ENCODE results near the gene MXRA8. TPM values are rescaled to one million over a fixed set of nuclear protein-coding genes. Genes with fewer than 3 reads are reported as not detected.

Gene MXRA8
- polyA plus RNA-seq, 5 donors = 108 to 164 (median 155) TPM

- no peak for DNase-seq
These were observed 48.9 kb downstream of the MXRA8 start for GRCh38 chr1:1309251-1310108.

GRCh38 chr1:1308756-1309250 lies 49.6 kb downstream of the MXRA8 start:
- DNase-seq = no peak

GRCh38 chr1:1307923-1308755 lies 50.2 kb downstream of the MXRA8 start, which contains the start of the genes ACAP3 and PUSL1:
TSS of gene ACAP3 (minus strand) at chr1:1307930. CDS start at chr1:1307815, 115 bp downstream.
TSS of gene PUSL1 (plus strand) at chr1:1308597. CDS start at chr1:1308644, 47 bp downstream.
- DNase-seq = peak; percentile 94

- DNase-seq = no peak
These were observed 51.0 kb downstream of the MXRA8 start for GRCh38 chr1:1307261-1307922.

GRCh38 chr1:1306661-1307260 lies 51.6 kb downstream of the MXRA8 start:
- no peak for DNase-seq

GRCh38 chr1:1306070-1306660 lies 52.2 kb downstream of the MXRA8 start:
- DNase-seq = no peak

- no peak for DNase-seq
These were observed 52.9 kb downstream of the MXRA8 start for GRCh38 chr1:1305300-1306069.

- DNase-seq = peak; percentile 70 to 79
These were observed 53.7 kb downstream of the MXRA8 start for GRCh38 chr1:1304331-1305299.

- DNase-seq = no peak
These were observed 54.6 kb downstream of the MXRA8 start for GRCh38 chr1:1303736-1304135.

- no peak for DNase-seq
These were observed 55.3 kb downstream of the MXRA8 start for GRCh38 chr1:1302951-1303509.

Other genes starting within 250 kb of the MXRA8 start
- gene C1orf159, start 242.5 kb downstream of the MXRA8 start, polyA plus RNA-seq (ENCODE audit: insufficient read depth in 1 of 5, insufficient read length in 5 of 5, low replicate concordance in 1 of 5) = 10 to 100 TPM in 2 of 5 donors, 1 to 10 TPM in 3; 6.8 to 17.5 (median 10.0) TPM
- gene TTLL10, start 184.7 kb downstream of the MXRA8 start, polyA plus RNA-seq (ENCODE audit: insufficient read depth in 1 of 5, insufficient read length in 5 of 5, low replicate concordance in 1 of 5) = 1 to 10 TPM in 4 of 5 donors, under 1 TPM in 1; 0.47 to 2.9 (median 1.7) TPM
- 1 to 10 TPM in 1 of 5 donors, under 1 TPM in 4; 0.28 to 1.4 (median 0.93) TPM for gene TNFRSF18, start 152.0 kb downstream of the MXRA8 start, polyA plus RNA-seq (ENCODE audit: insufficient read depth in 1 of 5, insufficient read length in 5 of 5, low replicate concordance in 1 of 5)
- 1 to 10 TPM; 2.0 to 5.8 (median 4.1) TPM for gene TNFRSF4, start 144.4 kb downstream of the MXRA8 start, polyA plus RNA-seq (ENCODE audit: insufficient read depth in 1 of 5, insufficient read length in 5 of 5, low replicate concordance in 1 of 5)
- 100 to 1,000 TPM in 2 of 5 donors, 10 to 100 TPM in 3; 75.3 to 125 (median 89.3) TPM for gene SDF4, start 126.6 kb downstream of the MXRA8 start, polyA plus RNA-seq (ENCODE audit: insufficient read depth in 1 of 5, insufficient read length in 5 of 5, low replicate concordance in 1 of 5)
- gene B3GALT6, start 126.3 kb downstream of the MXRA8 start, polyA plus RNA-seq (ENCODE audit: insufficient read depth in 1 of 5, insufficient read length in 5 of 5, low replicate concordance in 1 of 5) = 10 to 100 TPM; 13.1 to 25.0 (median 14.8) TPM
- 1 to 10 TPM in 1 of 5 donors, under 1 TPM in 4; 0.41 to 1.7 (median 0.58) TPM for gene C1QTNF12, start 111.8 kb downstream of the MXRA8 start, polyA plus RNA-seq (ENCODE audit: insufficient read depth in 1 of 5, insufficient read length in 5 of 5, low replicate concordance in 1 of 5)
- gene UBE2J2, start 84.7 kb downstream of the MXRA8 start, polyA plus RNA-seq (ENCODE audit: insufficient read depth in 1 of 5, insufficient read length in 5 of 5, low replicate concordance in 1 of 5) = 10 to 100 TPM; 40.4 to 69.2 (median 49.8) TPM
- 10 to 100 TPM in 1 of 5 donors, 1 to 10 TPM in 4; 3.7 to 11.2 (median 8.6) TPM for gene SCNN1D, start 78.1 kb downstream of the MXRA8 start, polyA plus RNA-seq (ENCODE audit: insufficient read depth in 1 of 5, insufficient read length in 5 of 5, low replicate concordance in 1 of 5)
- gene ACAP3, start 50.6 kb downstream of the MXRA8 start, polyA plus RNA-seq (ENCODE audit: insufficient read depth in 1 of 5, insufficient read length in 5 of 5, low replicate concordance in 1 of 5) = 10 to 100 TPM; 26.3 to 61.2 (median 38.8) TPM
- gene PUSL1, start 50.0 kb downstream of the MXRA8 start, polyA plus RNA-seq (ENCODE audit: insufficient read depth in 1 of 5, insufficient read length in 5 of 5, low replicate concordance in 1 of 5) = 10 to 100 TPM in 1 of 5 donors, 1 to 10 TPM in 4; 4.6 to 12.3 (median 6.4) TPM
- gene INTS11, start 33.9 kb downstream of the MXRA8 start, polyA plus RNA-seq (ENCODE audit: insufficient read depth in 1 of 5, insufficient read length in 5 of 5, low replicate concordance in 1 of 5) = 100 to 1,000 TPM; 102 to 144 (median 126) TPM
- 10 to 100 TPM in 4 of 5 donors, 1 to 10 TPM in 1; 9.4 to 22.0 (median 12.4) TPM for gene CPTP, start 33.8 kb downstream of the MXRA8 start, polyA plus RNA-seq (ENCODE audit: insufficient read depth in 1 of 5, insufficient read length in 5 of 5, low replicate concordance in 1 of 5)
- under 1 TPM; 0.24 to 0.88 (median 0.49) TPM for gene TAS1R3, start 27.3 kb downstream of the MXRA8 start, polyA plus RNA-seq (ENCODE audit: insufficient read depth in 1 of 5, insufficient read length in 5 of 5, low replicate concordance in 1 of 5)
- gene DVL1, start 9.1 kb downstream of the MXRA8 start, polyA plus RNA-seq (ENCODE audit: insufficient read depth in 1 of 5, insufficient read length in 5 of 5, low replicate concordance in 1 of 5) = 10 to 100 TPM; 19.5 to 51.3 (median 29.9) TPM
- 10 to 100 TPM; 36.5 to 88.5 (median 46.3) TPM for gene AURKAIP1, start 16.7 kb upstream of the MXRA8 start, polyA plus RNA-seq (ENCODE audit: insufficient read depth in 1 of 5, insufficient read length in 5 of 5, low replicate concordance in 1 of 5)
- gene CCNL2, start 40.8 kb upstream of the MXRA8 start, polyA plus RNA-seq (ENCODE audit: insufficient read depth in 1 of 5, insufficient read length in 5 of 5, low replicate concordance in 1 of 5) = 100 to 1,000 TPM; 256 to 387 (median 327) TPM
- gene MRPL20, start 48.7 kb upstream of the MXRA8 start, polyA plus RNA-seq (ENCODE audit: insufficient read depth in 1 of 5, insufficient read length in 5 of 5, low replicate concordance in 1 of 5) = 100 to 1,000 TPM in 3 of 5 donors, 10 to 100 TPM in 2; 88.3 to 150 (median 104) TPM
- gene ANKRD65, start 62.7 kb upstream of the MXRA8 start, polyA plus RNA-seq (ENCODE audit: insufficient read depth in 1 of 5, insufficient read length in 5 of 5, low replicate concordance in 1 of 5) = 10 to 100 TPM; 22.2 to 46.8 (median 35.6) TPM
- 100 to 1,000 TPM in 1 of 5 donors, 10 to 100 TPM in 4; 39.8 to 147 (median 63.9) TPM for gene VWA1, start 77.1 kb upstream of the MXRA8 start, polyA plus RNA-seq (ENCODE audit: insufficient read depth in 1 of 5, insufficient read length in 5 of 5, low replicate concordance in 1 of 5)
- 1 to 10 TPM; 2.1 to 4.0 (median 3.3) TPM for gene ATAD3C, start 91.1 kb upstream of the MXRA8 start, polyA plus RNA-seq (ENCODE audit: insufficient read depth in 1 of 5, insufficient read length in 5 of 5, low replicate concordance in 1 of 5)
- gene ATAD3B, start 113.2 kb upstream of the MXRA8 start, polyA plus RNA-seq (ENCODE audit: insufficient read depth in 1 of 5, insufficient read length in 5 of 5, low replicate concordance in 1 of 5) = 10 to 100 TPM; 13.1 to 23.5 (median 14.8) TPM
- gene ATAD3A, start 153.6 kb upstream of the MXRA8 start, polyA plus RNA-seq (ENCODE audit: insufficient read depth in 1 of 5, insufficient read length in 5 of 5, low replicate concordance in 1 of 5) = 10 to 100 TPM; 13.8 to 31.6 (median 18.3) TPM
- 1 to 10 TPM; 3.8 to 8.1 (median 4.5) TPM for gene TMEM240, start 182.1 kb upstream of the MXRA8 start, polyA plus RNA-seq (ENCODE audit: insufficient read depth in 1 of 5, insufficient read length in 5 of 5, low replicate concordance in 1 of 5)
- gene SSU72, start 216.3 kb upstream of the MXRA8 start, polyA plus RNA-seq (ENCODE audit: insufficient read depth in 1 of 5, insufficient read length in 5 of 5, low replicate concordance in 1 of 5) = 10 to 100 TPM; 61.9 to 99.7 (median 71.7) TPM
- gene FNDC10, start 241.6 kb upstream of the MXRA8 start, polyA plus RNA-seq (ENCODE audit: insufficient read depth in 1 of 5, insufficient read length in 5 of 5, low replicate concordance in 1 of 5) = 1 to 10 TPM; 1.5 to 3.9 (median 1.7) TPM